Measurements from ENCODE around the gene PCNA.

Gene PCNA

DNA sequence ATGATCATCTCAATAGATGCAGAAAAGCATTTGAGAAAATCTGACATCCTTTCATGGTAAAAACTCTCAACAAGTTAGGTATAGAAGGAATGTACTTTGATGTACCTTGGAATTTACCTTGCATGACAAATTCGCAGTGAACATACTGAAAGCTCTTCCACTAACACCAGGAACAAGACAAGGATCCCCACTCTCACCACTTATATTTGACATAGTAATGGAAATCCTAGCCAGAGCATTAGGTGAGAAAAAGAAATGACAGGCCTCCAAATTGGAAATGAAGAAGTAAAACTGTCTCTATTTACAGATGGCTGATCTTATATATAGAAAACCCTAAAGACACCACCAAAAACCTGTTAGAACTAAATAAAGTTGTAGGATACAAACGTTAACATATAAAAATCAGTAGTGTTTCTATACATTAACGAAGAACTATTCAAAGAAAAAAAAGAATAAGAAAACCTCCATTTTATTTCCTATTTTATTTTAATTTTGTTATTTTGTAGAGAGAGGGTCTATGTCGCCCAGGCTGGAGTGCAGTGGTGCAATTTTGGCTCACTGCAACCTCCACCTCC, 26.9 kb downstream of the PCNA start:
- TF ChIP-seq, protein P1, sequence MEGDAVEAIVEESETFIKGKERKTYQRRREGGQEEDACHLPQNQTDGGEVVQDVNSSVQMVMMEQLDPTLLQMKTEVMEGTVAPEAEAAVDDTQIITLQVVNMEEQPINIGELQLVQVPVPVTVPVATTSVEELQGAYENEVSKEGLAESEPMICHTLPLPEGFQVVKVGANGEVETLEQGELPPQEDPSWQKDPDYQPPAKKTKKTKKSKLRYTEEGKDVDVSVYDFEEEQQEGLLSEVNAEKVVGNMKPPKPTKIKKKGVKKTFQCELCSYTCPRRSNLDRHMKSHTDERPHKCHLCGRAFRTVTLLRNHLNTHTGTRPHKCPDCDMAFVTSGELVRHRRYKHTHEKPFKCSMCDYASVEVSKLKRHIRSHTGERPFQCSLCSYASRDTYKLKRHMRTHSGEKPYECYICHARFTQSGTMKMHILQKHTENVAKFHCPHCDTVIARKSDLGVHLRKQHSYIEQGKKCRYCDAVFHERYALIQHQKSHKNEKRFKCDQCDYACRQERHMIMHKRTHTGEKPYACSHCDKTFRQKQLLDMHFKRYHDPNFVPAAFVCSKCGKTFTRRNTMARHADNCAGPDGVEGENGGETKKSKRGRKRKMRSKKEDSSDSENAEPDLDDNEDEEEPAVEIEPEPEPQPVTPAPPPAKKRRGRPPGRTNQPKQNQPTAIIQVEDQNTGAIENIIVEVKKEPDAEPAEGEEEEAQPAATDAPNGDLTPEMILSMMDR (IDR thresholded peaks at IDR 0.05; ENCODE audit: borderline replicate concordance, control extremely low read depth, extremely low read depth, insufficient read depth, missing control alignments), result no peak
- no peak for DNase-seq (ENCODE audit: low spot score)
- in situ Hi-C loops (cut with MboI; ENCODE audit: low sequenced_read_pairs, unreplicated experiment), result no loop called here

DNA sequence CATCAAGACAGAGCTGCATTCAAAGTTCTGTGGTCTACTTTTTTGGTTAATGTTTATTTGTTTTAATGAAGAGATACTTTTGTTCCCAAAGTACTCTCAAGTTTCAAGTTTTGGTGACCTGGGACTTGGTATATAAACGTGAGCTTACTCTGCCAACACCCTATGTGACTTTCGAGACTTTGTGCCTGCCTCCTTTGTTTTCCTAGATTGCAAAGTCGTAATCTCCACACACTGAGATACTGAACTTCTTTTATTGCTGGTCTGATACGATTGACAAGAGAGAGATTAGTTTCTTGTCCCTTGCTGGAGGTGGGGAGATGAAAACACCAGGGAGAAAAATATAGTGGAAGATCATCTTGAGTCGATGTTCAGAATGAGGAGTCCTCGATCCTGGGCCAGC, 27.9 kb downstream of the PCNA start:
- no peak for DNase-seq (ENCODE audit: low spot score)
- in situ Hi-C loops (cut with MboI; ENCODE audit: low sequenced_read_pairs, unreplicated experiment), result no loop called here
- TF ChIP-seq, protein P1 (IDR thresholded peaks at IDR 0.05; ENCODE audit: borderline replicate concordance, control extremely low read depth, extremely low read depth, insufficient read depth, missing control alignments), result no peak

DNA sequence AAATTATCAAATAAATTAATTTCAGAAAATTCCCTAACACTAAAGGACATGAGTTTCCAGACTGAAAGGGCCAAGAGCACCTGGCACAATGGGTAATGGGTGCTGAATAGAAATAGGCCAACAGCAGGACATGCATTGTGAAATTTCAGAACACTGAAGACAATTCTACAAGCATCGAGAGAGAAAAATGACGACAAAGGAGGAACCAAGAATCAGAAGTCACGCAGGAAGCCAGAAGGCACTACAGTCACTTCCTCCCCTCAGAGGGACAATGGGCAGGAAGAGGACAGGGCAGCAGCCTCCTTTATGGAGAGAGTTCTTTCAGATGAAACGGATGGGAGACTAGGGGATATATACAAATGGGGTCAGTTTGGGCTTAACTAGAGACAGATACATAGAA, 29.6 kb downstream of the PCNA start:
- TF ChIP-seq, protein P1 (IDR thresholded peaks at IDR 0.05; ENCODE audit: borderline replicate concordance, control extremely low read depth, extremely low read depth, insufficient read depth, missing control alignments), result no peak
- peak; percentile 55 for DNase-seq (ENCODE audit: low spot score)
- in situ Hi-C loops (cut with MboI; ENCODE audit: low sequenced_read_pairs, unreplicated experiment), result no loop called here

DNA sequence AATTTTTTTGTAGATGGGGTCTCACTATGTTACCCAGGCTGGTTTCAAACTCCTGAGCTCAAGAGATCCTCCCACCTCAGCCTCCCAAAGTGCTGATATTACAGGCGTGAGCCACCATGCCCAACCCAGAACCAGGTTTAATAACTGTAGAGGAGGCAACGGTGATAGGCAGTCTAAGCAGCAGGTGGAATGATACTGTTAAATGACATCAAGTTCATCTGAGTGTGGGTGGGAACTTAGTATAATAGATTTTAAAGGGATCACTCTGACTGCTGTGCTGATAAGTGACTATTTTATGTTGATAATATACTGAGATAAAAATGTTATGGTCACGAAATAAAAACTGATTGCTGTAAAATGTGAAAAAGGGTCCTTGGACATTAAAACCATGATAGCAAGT, 31.1 kb downstream of the PCNA start:
- TF ChIP-seq, protein P1 (IDR thresholded peaks at IDR 0.05; ENCODE audit: borderline replicate concordance, control extremely low read depth, extremely low read depth, insufficient read depth, missing control alignments), result no peak
- in situ Hi-C loops (cut with MboI; ENCODE audit: low sequenced_read_pairs, unreplicated experiment), result no loop called here

DNA sequence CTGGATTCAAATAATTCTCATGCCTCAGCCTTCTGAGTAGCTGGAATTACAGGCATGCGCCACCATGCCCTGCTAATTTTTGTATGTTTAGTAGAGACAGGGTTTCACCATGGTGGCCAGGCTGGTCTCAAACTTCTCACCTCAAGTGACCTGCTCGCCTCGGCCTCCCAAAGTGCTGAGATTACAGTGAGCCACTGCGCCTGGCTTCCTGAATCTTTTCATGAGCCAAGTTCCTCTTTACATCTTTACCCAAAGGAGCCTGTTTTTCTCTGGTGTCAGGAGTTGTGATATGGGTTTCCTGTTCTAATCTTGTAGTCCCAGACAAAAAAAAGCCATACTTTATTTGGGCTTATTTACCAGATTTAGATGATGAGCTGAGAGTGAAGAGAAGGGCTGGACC, 34.4 kb downstream of the PCNA start:
- TF ChIP-seq, protein P1 (IDR thresholded peaks at IDR 0.05; ENCODE audit: borderline replicate concordance, control extremely low read depth, extremely low read depth, insufficient read depth, missing control alignments), result no peak
- no peak for DNase-seq (ENCODE audit: low spot score)
- in situ Hi-C loops (cut with MboI; ENCODE audit: low sequenced_read_pairs, unreplicated experiment), result no loop called here

More for the DNA sequence above, 31.1 kb downstream of the PCNA start:
- no peak for DNase-seq (ENCODE audit: low spot score)

DNA sequence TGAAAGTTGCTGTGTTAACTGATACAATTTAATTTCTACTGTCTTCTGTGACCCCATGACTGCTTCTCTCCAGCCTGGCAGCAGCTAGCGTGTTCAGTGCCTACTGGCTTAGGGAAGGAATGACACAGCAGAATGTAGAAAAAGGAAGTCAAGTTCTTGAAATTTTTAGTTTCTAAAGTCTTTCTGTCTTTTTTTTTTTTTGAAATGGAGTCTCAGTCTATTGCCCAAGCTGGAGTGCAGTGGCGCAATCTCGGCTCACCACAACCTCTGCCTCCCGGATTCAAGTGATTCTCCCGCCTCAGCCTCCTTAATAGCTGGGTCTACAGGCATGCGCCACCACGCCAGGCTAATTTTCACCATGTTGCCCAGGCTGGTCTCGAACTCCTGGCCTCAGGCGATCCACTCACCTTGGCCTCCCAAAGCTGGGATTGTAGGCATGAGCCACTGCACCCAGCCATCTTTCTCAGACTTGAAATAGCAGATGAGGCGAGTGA, 39.3 kb downstream of the PCNA start:
- no peak for DNase-seq (ENCODE audit: low spot score)
- in situ Hi-C loops (cut with MboI; ENCODE audit: low sequenced_read_pairs, unreplicated experiment), result no loop called here
- TF ChIP-seq, protein P1 (IDR thresholded peaks at IDR 0.05; ENCODE audit: borderline replicate concordance, control extremely low read depth, extremely low read depth, insufficient read depth, missing control alignments), result no peak
